Duodenal mucosa (tissue), 2 donors: ENCODE measurements around the gene BDH1.

Experiments
- H3K27ac ChIP-seq: one replicate; pipeline ENCODE4 v1.7.0; 2013; ENCODE audit warnings: low read depth, low read length
- H3K27me3 ChIP-seq, 2 donors: one replicate each; pipeline ENCODE4 v1.7.0; 2013; ENCODE audit warnings: low read length in 2 of 2, control low read depth in 1 of 2; ENCODE audit not compliant: insufficient read depth in 2 of 2, control insufficient read depth in 1 of 2
- H3K36me3 ChIP-seq, 2 donors: one replicate each; pipeline ENCODE4 v1.7.0; 2013; ENCODE audit warnings: low read length in 2 of 2, control low read depth in 1 of 2; ENCODE audit not compliant: insufficient read depth in 2 of 2, control insufficient read depth in 1 of 2
- H3K4me1 ChIP-seq, 2 donors: one replicate each; pipeline ENCODE4 v1.7.0; 2013; ENCODE audit warnings: low read length in 2 of 2, control low read depth in 1 of 2; ENCODE audit not compliant: insufficient read depth in 2 of 2, control insufficient read depth in 1 of 2
- H3K4me3 ChIP-seq, 2 donors: one replicate each; pipeline ENCODE4 v1.7.0; 2013; ENCODE audit warnings: low read length in 2 of 2, low read depth in 1 of 2
- H3K9ac ChIP-seq, 2 donors: one replicate each; pipeline ENCODE4 v1.7.0; 2013; ENCODE audit warnings: low read length in 2 of 2, low read depth in 1 of 2
- H3K9me3 ChIP-seq, 2 donors: one replicate each; pipeline ENCODE4 v1.7.0; 2013; ENCODE audit warnings: low read length in 2 of 2, control low read depth in 1 of 2; ENCODE audit not compliant: control insufficient read depth in 1 of 2

Gene BDH1

DNA sequence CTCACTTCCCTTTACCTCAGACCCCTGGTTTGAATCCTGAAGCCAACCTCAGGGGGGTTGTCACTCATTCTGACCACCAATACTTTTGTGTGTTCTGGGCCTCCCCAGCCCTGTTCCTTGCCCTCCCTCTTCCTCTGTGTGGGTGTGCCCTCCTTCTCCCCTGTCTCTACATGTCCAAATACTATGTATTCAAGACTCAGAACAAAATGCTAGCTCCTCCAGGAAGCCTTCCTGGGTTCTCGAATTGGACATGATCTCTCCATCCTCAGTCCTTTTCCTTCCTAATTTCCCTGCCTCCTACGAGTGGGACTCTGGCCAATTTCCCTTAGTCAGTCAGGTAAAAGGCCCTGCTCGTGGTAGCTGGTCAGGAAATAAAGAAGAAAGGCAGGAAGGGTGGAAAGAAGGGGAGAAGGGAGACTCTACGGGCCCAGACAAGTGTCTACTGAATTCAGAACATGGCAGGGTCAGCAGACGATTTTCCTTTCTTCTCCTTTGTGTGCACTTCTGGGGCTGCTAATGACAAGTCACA lies 79.7 kb downstream of the BDH1 start:
- H3K9me3 ChIP-seq: no peaks in the 10 kb centered on the region
- peaks cover 0 to 11% of the 10 kb centered on the region in 2 donors for H3K4me1 ChIP-seq
- H3K9ac ChIP-seq: no peak overlapping the region
- H3K27me3 ChIP-seq: no peaks in the 10 kb centered on the region
- no peak overlapping the region for H3K27ac ChIP-seq
- no peaks in the 10 kb centered on the region for H3K36me3 ChIP-seq
- H3K4me3 ChIP-seq: no peak overlapping the region

DNA sequence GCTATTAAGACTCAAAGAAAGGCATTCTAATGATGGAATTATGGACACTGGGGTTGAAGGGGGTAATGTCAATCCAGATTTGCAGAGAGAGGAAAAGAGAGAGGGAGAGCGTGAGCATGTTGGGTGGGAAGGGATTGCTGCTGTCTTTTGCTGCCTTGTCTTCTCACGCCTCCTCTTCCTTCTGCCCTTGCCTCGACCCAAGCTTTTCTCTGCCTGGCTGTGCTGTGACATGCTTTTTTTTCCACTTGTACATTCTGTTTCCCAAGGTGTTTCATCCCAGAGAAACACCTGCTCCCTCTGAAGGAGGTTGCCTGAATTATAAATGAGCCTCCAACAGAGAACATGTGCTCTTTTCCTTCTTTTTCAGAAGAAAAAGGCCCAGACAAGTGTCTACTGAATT lies 80.3 kb downstream of the BDH1 start:
- Histone ChIP-seq H3K4me1 (peaks cover 0 to 11% of the 10 kb centered on the region in 2 donors), H3K27me3 (no peaks in the 10 kb centered on the region), H3K9me3 (no peaks in the 10 kb centered on the region), H3K36me3 (no peaks in the 10 kb centered on the region), H3K4me3 (no peak overlapping the region), H3K27ac (no peak overlapping the region), H3K9ac (no peak overlapping the region)

DNA sequence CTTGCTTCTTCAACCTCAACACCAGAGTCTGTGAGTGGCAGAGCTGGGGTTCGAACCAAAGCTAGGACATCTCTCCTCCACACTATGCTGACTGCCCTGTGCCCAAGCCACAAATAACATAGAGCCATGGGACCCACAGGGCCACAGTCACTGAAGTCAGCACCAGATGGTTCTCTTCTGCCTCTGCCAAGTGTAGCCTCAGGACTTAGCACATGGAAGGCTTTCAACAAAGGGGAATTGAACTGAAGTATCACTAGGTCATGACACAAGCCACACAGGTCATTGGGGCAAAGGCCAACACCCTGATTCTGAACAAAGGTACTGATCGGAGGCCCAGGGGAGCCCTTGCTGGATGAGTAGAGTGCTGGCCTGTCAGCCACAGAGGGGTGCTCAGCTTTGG lies 83.6 kb downstream of the BDH1 start:
- Histone ChIP-seq H3K9me3 (no peaks in the 10 kb centered on the region), H3K4me1 (peaks cover 14% of the 10 kb centered on the region in 2 donors), H3K4me3 (no peak overlapping the region), H3K27ac (no peak overlapping the region), H3K27me3 (no peaks in the 10 kb centered on the region), H3K9ac (no peak overlapping the region), H3K36me3 (no peaks in the 10 kb centered on the region)

DNA sequence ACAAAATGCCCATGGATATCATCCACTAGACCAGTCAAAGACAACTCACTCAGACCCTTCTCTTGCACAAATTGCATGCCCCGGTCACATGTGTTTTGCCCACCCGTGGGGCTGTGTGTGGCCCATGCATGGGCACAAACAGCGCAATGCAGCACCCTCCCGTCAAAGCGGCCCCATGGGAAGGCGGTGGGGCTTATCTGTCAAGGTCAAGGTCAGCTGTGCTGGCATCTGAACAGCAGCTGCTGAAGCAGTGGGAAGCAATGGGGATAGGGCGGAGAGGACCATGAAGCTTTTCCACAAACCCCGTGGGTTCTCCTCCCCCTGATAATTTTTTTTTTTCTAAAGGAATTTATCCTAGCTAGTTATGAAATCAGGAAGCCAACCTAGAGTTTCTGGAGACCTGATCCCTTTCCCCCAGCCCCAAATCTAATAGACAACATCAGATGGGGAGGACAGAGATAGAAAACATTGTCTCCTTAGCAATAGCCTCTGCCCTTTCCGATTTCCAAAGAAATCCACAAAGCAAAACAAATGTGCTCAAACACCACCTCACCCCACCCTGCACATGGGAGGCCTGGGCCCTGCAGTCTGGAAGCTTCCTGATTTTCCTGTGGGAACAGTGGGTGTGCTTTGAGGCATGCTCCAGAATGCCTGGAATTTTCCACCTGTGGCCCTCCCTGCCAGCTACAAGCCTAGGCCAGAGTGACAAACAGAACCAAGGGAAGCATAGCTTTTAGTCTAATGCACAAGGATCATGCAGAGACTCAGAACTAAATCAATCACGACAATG lies 84.4 kb downstream of the BDH1 start:
- Histone ChIP-seq H3K4me3 (no peak overlapping the region), H3K36me3 (no peaks in the 10 kb centered on the region), H3K27ac (no peak overlapping the region), H3K9me3 (no peaks in the 10 kb centered on the region), H3K9ac (no peak overlapping the region), H3K27me3 (no peaks in the 10 kb centered on the region), H3K4me1 (peaks cover 20 to 21% of the 10 kb centered on the region in 2 donors)

DNA sequence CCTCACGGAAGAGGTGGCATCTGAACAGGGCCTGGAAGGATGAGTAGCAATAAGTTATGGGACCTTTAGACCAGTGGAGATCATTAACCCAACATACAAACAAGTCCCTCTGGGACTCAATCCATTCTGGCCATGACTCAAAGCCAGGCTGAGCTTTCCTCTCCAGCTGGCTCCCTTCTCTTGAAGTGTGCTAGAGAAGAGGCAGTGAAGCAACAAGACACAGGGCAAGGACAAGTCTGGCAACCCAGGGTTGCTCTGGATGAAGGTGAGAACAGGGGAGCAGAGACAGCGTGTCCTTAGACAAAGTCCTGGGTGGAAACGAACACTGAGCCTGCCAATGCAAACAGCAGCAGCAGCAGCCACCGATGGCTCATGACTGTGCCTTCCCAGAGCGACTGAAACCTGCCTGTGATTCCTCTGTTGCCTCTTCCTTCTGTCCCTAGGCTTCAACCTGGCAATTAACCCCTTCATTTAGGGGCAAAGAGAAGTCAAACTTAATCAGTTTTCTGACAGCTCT lies 86.8 kb downstream of the BDH1 start:
- H3K27me3 ChIP-seq: no peaks in the 10 kb centered on the region
- peaks cover 20 to 22% of the 10 kb centered on the region in 2 donors for H3K4me1 ChIP-seq
- H3K4me3 ChIP-seq: no peak overlapping the region
- H3K27ac ChIP-seq: no peak overlapping the region
- H3K9ac ChIP-seq: no peak overlapping the region
- H3K9me3 ChIP-seq: no peaks in the 10 kb centered on the region
- no peaks in the 10 kb centered on the region for H3K36me3 ChIP-seq

DNA sequence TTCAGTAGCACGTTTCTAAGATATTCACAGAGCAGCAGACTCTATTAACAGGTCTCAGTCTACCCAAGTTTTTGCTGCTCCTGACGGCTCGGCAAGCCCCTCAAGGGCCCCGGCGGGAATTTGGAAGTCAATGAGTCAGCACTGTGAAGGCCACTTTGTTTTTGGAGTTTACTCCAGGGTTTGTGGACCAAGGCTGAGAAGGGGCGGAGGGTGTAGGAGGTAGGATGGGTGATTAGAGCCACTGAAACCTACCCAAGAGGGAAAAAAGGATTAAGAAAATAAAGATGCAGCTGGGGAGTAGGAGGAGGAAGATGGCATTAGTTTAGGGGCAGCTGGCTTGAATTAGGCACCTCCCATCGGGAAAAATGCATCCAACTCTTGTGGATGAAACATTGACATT lies 87.6 kb downstream of the BDH1 start:
- H3K4me1 ChIP-seq: peaks cover 20 to 22% of the 10 kb centered on the region in 2 donors
- no peaks in the 10 kb centered on the region for H3K9me3 ChIP-seq
- H3K27ac ChIP-seq: no peak overlapping the region
- no peaks in the 10 kb centered on the region for H3K27me3 ChIP-seq
- no peak overlapping the region for H3K9ac ChIP-seq
- no peaks in the 10 kb centered on the region for H3K36me3 ChIP-seq
- H3K4me3 ChIP-seq: no peak overlapping the region

DNA sequence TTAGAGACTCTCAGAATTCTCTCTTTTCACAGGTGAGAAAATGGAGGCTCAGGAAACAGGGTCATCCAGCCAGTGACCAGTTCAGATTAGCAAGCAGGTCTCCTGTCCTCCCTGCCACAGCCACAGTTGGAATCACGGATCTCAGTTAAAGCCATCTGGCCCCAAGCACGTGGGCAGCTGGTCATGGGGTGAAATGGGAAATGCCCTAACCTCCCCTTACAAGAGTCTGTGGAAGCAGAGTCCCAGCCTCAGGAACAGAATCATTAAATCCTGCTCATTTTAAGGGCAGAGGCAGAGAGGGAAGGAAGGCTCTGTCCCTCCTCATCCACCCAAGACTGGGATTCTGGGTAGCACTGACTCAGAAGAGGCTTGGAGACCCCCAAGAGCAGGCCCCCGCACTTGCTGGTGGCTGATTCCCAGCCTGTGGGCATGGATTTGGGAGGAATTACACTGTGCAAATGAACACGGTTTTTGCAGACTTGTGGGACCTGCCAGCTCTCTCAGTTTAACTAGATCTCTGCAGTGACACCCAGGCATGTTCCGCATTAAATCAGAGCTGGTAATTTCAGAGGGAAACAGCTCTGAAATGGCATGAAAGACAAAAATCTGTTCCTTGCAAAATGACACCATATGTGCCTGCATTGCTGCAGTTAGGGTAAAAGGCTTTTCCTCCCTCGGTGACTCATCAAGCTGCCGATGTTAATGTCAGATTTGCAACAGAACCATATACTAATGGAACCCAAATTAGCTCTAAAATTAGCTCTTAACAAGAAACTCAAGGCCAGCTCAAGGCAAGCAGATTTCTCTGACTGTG lies 89.0 kb downstream of the BDH1 start:
- no peak overlapping the region for H3K27ac ChIP-seq
- H3K4me3 ChIP-seq: peak overlapping the region in 1 of 2 donors; percentile 6
- peaks cover 20 to 22% of the 10 kb centered on the region in 2 donors for H3K4me1 ChIP-seq
- H3K9ac ChIP-seq: peak overlapping the region in 1 of 2 donors; percentile 18
- H3K27me3 ChIP-seq: no peaks in the 10 kb centered on the region
- no peaks in the 10 kb centered on the region for H3K36me3 ChIP-seq
- no peaks in the 10 kb centered on the region for H3K9me3 ChIP-seq

DNA sequence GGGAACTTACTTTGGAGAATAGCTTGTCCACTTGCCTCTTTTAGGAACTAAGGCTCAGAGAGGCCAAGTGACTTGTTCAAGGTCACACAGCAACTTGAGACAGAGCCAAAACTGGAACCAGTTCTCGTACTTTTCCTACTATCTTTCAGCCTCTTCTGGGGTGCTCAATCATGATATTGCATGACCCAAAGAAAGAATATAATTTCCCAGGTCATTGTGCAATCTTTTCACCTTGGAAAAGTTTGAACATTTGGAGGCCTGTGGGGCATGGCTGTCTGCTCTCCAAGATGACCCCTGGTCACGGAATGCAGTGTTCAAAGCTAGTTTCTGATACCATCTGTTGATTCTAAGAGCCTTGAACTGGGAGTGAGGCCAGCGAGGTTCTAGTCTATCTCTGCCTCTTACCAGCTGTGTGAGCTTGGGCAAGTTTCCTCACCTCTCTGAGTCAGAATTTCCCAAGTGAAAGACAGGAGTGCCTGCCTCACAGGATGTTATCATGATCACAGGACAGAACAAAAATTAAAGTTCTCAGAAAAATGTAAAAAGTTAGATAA lies 89.7 kb downstream of the BDH1 start:
- H3K27me3 ChIP-seq: no peaks in the 10 kb centered on the region
- no peak overlapping the region for H3K27ac ChIP-seq
- peaks cover 20 to 22% of the 10 kb centered on the region in 2 donors for H3K4me1 ChIP-seq
- no peaks in the 10 kb centered on the region for H3K36me3 ChIP-seq
- no peak overlapping the region for H3K4me3 ChIP-seq
- H3K9me3 ChIP-seq: no peaks in the 10 kb centered on the region
- H3K9ac ChIP-seq: no peak overlapping the region

DNA sequence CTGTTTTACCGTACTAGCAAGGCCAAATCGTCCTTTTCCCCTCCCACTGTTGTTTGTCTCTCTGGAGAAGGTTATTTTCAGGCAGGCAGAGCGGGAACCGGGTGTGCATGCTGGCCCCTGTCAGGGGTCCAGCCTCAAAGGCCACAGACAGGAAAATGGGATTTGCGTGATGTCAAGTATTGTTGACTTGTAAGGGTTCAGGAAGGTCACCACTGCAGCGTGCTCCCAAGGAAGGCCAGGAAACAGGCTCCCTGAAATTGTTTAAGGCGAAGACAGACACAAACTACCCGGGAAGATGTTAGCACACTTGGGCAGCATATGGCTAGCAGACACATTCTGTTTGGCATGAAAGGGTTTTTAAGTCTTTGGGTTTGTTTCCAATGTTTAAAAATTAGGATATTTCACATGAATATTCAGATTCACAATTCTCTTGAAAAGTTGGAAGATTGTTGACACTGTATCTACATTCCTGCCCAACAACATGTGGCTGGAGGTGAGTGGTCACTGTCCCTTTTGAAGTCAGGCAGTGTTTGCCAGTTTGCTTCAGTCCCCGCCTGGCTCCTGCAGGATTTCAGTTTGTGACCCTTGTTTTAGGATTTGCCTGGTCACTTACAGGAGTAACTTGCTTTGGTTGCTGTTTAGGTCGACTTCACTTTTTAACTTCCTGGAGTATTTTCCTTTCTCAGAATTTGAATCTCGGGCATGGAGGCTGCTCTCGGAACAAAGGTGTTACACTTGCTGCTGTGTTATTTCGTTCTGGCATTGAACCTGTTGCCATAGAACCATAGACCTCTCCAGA lies 90.4 kb downstream of the BDH1 start:
- Histone ChIP-seq H3K4me3 (no peak overlapping the region), H3K27ac (no peak overlapping the region), H3K4me1 (peaks cover 20 to 22% of the 10 kb centered on the region in 2 donors), H3K27me3 (no peaks in the 10 kb centered on the region), H3K9me3 (no peaks in the 10 kb centered on the region), H3K36me3 (no peaks in the 10 kb centered on the region), H3K9ac (no peak overlapping the region)
